Measurements from ENCODE around the gene AGL. TPM values are rescaled to one million over a fixed set of nuclear protein-coding genes. Genes with fewer than 3 reads are reported as not detected.

Gene AGL
- total and polyA plus RNA-seq, 11 donors, result 18.1 to 70.4 (median 49.8) TPM

- DNase-seq (no peak), ATAC-seq (no peak)
- TF ChIP-seq POLR2A (IDR thresholded peaks at IDR 0.05) (no peak), CTCF (IDR thresholded peaks at IDR 0.05) (no peak)
- Histone ChIP-seq H3K36me3 (peaks cover 0 to 77% (median 11%) of the 10 kb centered on the region in 9 donors), H3K27me3 (no peaks in the 10 kb centered on the region), H3K4me3 (no peak overlapping the region), H3K4me1 (no peaks in the 10 kb centered on the region), H3K9me3 (no peaks in the 10 kb centered on the region), H3K27ac (no peak overlapping the region)
- 83 to 90% (median 86%) methylated on average over 6 of the region's 6 CpGs for WGBS, 4 donors
- intact Hi-C loops (cut with DNase I), result loop anchor here in 2 of 10 donors (10.0 kb wide), 2 partner anchors 275 to 285 kb away; no protein-coding TSS in a partner anchor
Measured at GRCh38 chr1:99869723-99870122, 19.6 kb downstream of the AGL start.

GRCh38 chr1:99872063-99872462, 21.9 kb downstream of the AGL start:
- ATAC-seq, result no peak
- H3K4me3 ChIP-seq, result no peak overlapping the region
- intact Hi-C loops (cut with DNase I), result loop anchor here in 2 of 10 donors (10.0 kb wide), 2 partner anchors 273 to 283 kb away; no protein-coding TSS in a partner anchor
- H3K36me3 ChIP-seq, result peaks cover 0 to 78% (median 28%) of the 10 kb centered on the region in 9 donors
- no peaks in the 10 kb centered on the region for H3K27me3 ChIP-seq
- no peak overlapping the region for H3K27ac ChIP-seq
- no peaks in the 10 kb centered on the region for H3K4me1 ChIP-seq
- TF ChIP-seq CTCF (IDR thresholded peaks at IDR 0.05) (no peak), POLR2A (IDR thresholded peaks at IDR 0.05) (no peak)
- 92 to 97% (median 94%) methylated on average over 1 of the region's 1 CpG for whole genome bisulfite sequencing, 4 donors
- H3K9me3 ChIP-seq, result no peaks in the 10 kb centered on the region
- no peak for DNase-seq

- TF ChIP-seq POLR2A (IDR thresholded peaks at IDR 0.05) (no peak), CTCF (IDR thresholded peaks at IDR 0.05) (no peak)
- H3K4me3 ChIP-seq, result no peak overlapping the region
- no peak overlapping the region for H3K27ac ChIP-seq
- H3K27me3 ChIP-seq, result no peaks in the 10 kb centered on the region
- no peaks in the 10 kb centered on the region for H3K9me3 ChIP-seq
- DNase-seq (no peak), ATAC-seq (no peak)
- H3K36me3 ChIP-seq, result peaks cover 0 to 93% (median 64%) of the 10 kb centered on the region in 9 donors
- H3K4me1 ChIP-seq, result peaks cover 0 to 3% (median 0%) of the 10 kb centered on the region in 12 donors
- intact Hi-C loops (cut with DNase I), result loop anchor here in 2 of 10 donors (10.0 kb wide), 2 partner anchors 267 to 277 kb away; no protein-coding TSS in a partner anchor
- 53 to 59% (median 55%) methylated on average over 3 of the region's 3 CpGs for WGBS, 4 donors
Measured at GRCh38 chr1:99877568-99877967, 27.4 kb downstream of the AGL start.

- no peak for DNase-seq
- no peaks in the 10 kb centered on the region for H3K9me3 ChIP-seq
- 50 to 69% (median 58%) methylated on average over 1 of the region's 1 CpG for WGBS, 4 donors
- TF ChIP-seq CTCF (IDR thresholded peaks at IDR 0.05) (no peak), POLR2A (IDR thresholded peaks at IDR 0.05) (no peak)
- H3K4me3 ChIP-seq, result no peak overlapping the region
- no peak for ATAC-seq
- intact Hi-C loops (cut with DNase I), result loop anchor here in 2 of 10 donors (10.0 kb wide), 2 partner anchors 259 to 269 kb away; no protein-coding TSS in a partner anchor
- no peak overlapping the region for H3K27ac ChIP-seq
- H3K4me1 ChIP-seq, result no peaks in the 10 kb centered on the region
- no peaks in the 10 kb centered on the region for H3K27me3 ChIP-seq
- H3K36me3 ChIP-seq, result peaks cover 0 to 99% (median 49%) of the 10 kb centered on the region in 9 donors
Measured at GRCh38 chr1:99886179-99886578, 36.0 kb downstream of the AGL start.
